Right ventricle myocardium superior (tissue), 1 donor: ENCODE data around the gene VEGFA. TPM values are rescaled to one million over a fixed set of nuclear protein-coding genes. Genes with fewer than 3 reads are reported as not detected.

ENCODE experiments used
- ATAC-seq: fragments of 200-7000 bp; cut with Tn5 transposase; one replicate; pipeline ENCODE4 v1.9.1; 2020; ENCODE audit warnings: mild to moderate bottlenecking; ENCODE audit not compliant: poor library complexity
- DNase-seq: peaks from one replicate; pipeline ENCODE4 v3.0.0-alpha.2; 2020
- intact Hi-C: fragments of 100-400 bp; cut with DNase I; formaldehyde crosslinking; loops from one replicate; pipeline ENCODE4 v1.11.2; 2022
- total RNA-seq: library from RNA; stranded (reverse); fragmentation: NEBNext Ultra II Directional; extraction: Animal tissue kit (Norgen Biotek cat#: 25700); gene quantifications from one replicate; pipeline ENCODE4 v1.2.1, GENCODE V29; 2021
- donor health status: DM: no; HTN: yes; CAD: no; lungs with severe emphysema.

Gene VEGFA
- total RNA-seq, 1 donor from 2014 or later, result 230 TPM

DNA sequence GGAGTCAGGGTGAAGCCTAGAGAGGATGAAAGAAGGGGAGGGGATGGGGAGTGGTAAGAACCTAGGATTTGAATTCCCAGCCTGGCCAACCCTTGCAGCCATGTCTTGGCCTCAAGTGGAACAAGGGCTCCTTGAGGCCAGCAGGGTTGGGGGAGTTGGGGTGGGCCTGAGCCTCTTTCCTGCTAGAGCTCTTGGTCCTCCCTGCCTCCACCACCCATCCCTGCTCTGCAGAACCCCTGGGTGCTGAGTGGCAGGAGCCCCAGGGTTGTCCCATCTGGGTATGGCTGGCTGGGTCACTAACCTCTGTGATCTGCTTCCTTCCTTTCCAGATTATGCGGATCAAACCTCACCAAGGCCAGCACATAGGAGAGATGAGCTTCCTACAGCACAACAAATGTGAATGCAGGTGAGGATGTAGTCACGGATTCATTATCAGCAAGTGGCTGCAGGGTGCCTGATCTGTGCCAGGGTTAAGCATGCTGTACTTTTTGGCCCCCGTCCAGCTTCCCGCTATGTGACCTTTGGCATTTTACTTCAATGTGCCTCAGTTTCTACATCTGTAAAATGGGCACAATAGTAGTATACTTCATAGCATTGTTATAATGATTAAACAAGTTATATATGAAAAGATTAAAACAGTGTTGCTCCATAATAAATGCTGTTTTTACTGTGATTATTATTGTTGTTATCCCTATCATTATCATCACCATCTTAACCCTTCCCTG, 8.3 kb downstream of the VEGFA start:
- ATAC-seq, result no peak
- intact Hi-C loops, result loop anchor here (10.0 kb wide), 1 partner anchor 227 kb away; no protein-coding TSS in a partner anchor
- DNase-seq, result no peak

DNA sequence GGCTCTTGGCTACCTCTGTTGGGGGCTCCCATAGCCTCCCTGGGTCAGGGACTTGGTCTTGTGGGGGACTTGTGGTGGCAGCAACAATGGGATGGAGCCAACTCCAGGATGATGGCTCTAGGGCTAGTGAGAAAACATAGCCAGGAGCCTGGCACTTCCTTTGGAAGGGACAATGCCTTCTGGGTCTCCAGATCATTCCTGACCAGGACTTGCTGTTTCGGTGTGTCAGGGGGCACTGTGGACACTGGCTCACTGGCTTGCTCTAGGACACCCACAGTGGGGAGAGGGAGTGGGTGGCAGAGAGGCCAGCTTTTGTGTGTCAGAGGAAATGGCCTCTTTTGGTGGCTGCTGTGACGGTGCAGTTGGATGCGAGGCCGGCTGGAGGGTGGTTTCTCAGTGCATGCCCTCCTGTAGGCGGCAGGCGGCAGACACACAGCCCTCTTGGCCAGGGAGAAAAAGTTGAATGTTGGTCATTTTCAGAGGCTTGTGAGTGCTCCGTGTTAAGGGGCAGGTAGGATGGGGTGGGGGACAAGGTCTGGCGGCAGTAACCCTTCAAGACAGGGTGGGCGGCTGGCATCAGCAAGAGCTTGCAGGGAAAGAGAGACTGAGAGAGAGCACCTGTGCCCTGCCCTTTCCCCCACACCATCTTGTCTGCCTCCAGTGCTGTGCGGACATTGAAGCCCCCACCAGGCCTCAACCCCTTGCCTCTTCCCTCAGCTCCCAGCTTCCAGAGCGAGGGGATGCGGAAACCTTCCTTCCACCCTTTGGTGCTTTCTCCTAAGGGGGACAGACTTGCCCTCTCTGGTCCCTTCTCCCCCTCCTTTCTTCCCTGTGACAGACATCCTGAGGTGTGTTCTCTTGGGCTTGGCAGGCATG, 9.2 kb downstream of the VEGFA start:
- intact Hi-C loops, result loop anchor here (10.0 kb wide), 1 partner anchor 226 kb away; no protein-coding TSS in a partner anchor
- ATAC-seq (no peak), DNase-seq (no peak)

DNA sequence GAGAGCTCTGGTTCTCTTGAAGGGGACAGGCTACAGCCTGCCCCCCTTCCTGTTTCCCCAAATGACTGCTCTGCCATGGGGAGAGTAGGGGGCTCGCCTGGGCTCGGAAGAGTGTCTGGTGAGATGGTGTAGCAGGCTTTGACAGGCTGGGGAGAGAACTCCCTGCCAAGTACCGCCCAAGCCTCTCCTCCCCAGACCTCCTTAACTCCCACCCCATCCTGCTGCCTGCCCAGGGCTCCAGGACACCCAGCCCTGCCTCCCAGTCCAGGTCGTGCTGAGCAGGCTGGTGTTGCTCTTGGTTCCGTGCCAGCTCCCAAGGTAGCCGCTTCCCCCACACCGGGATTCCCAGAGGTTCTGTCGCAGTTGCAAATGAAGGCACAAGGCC, 9.8 kb downstream of the VEGFA start:
- intact Hi-C loops, result loop anchor here (10.0 kb wide), 1 partner anchor 225 kb away; no protein-coding TSS in a partner anchor
- peak; percentile 59 for DNase-seq
- peak; percentile 25 for ATAC-seq

GRCh38 chr6:43780293-43780692, 10.3 kb downstream of the VEGFA start:
- DNase-seq (no peak), ATAC-seq (no peak)
- intact Hi-C loops, result no loop called here

DNA sequence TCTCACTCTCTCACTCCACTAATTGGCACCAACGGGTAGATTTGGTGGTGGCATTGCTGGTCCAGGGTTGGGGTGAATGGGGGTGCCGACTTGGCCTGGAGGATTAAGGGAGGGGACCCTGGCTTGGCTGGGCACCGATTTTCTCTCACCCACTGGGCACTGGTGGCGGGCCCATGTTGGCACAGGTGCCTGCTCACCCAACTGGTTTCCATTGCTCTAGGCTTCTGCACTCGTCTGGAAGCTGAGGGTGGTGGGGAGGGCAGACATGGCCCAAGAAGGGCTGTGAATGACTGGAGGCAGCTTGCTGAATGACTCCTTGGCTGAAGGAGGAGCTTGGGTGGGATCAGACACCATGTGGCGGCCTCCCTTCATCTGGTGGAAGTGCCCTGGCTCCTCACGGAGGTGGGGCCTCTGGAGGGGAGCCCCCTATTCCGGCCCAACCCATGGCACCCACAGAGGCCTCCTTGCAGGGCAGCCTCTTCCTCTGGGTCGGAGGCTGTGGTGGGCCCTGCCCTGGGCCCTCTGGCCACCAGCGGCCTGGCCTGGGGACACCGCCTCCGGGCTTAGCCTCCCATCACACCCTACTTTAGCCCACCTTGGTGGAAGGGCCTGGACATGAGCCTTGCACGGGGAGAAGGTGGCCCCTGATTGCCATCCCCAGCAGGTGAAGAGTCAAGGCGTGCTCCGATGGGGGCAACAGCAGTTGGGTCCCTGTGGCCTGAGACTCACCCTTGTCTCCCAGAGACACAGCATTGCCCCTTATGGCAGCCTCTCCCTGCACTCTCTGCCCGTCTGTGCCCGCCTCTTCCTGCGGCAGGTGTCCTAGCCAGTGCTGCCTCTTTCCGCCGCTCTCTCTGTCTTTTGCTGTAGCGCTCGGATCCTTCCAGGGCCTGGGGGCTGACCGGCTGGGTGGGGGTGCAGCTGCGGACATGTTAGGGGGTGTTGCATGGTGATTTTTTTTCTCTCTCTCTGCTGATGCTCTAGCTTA, 11.2 kb downstream of the VEGFA start:
- intact Hi-C loops, result no loop called here
- no peak for DNase-seq
- no peak for ATAC-seq

GRCh38 chr6:43781941-43782704, 12.1 kb downstream of the VEGFA start:
- ATAC-seq (no peak), DNase-seq (no peak)
- intact Hi-C loops, result no loop called here

DNA sequence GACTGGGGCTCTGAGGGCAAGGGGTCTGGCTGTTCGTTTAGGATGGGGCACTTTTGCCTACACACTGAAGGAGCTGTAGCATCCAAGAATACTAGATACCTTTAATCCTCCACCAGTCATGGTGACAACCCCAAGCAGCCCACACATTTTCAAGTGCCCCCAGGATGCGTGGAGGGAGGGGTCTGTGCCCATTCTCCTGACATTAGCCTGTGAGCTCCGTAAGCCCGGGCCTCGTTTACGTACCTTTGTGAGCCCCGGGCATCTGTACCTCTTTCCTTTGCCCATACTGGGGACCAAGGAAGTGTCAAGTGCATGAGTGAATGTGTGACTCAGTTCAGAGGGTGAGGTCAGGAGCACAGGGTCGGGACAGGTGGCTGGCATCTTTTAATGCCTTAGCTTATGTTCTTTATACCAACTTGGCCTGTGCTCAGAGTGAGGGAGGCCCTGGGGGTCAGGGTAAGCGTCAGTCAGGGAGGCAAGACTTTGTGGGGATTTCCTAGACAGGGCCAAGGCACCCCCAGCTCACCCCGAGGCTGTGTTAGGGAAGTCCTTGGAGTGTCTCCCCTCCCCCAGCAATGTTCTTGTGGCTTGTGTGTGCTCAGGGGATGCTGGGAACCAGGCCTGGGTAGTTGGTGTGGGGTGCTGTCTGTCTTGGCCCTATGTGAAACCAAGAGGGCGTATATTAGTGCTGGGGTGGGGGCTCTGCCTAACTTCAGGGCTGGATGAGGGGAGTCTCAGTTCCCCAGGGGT, 12.9 kb downstream of the VEGFA start:
- ATAC-seq (no peak), DNase-seq (no peak)
- intact Hi-C loops, result no loop called here

DNA sequence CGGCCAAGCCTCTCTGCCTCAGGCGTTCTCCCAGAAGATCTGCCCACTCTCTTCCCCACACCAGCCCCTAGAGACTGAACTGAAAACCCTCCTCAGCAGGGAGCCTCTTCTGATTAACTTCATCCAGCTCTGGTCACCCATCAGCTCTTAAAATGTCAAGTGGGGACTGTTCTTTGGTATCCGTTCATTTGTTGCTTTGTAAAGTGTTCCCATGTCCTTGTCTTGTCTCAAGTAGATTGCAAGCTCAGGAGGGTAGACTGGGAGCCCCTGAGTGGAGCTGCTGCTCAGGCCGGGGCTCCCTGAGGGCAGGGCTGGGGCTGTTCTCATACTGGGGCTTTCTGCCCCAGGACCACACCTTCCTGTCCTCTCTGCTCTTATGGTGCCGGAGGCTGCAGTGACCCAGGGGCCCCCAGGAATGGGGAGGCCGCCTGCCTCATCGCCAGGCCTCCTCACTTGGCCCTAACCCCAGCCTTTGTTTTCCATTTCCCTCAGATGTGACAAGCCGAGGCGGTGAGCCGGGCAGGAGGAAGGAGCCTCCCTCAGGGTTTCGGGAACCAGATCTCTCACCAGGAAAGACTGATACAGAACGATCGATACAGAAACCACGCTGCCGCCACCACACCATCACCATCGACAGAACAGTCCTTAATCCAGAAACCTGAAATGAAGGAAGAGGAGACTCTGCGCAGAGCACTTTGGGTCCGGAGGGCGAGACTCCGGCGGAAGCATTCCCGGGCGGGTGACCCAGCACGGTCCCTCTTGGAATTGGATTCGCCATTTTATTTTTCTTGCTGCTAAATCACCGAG, 14.2 kb downstream of the VEGFA start:
- ATAC-seq (no peak), DNase-seq (no peak)
- intact Hi-C loops, result no loop called here

GRCh38 chr6:43785220-43785752, 15.3 kb downstream of the VEGFA start:
- intact Hi-C loops, result no loop called here
- ATAC-seq (no peak), DNase-seq (no peak)

DNA sequence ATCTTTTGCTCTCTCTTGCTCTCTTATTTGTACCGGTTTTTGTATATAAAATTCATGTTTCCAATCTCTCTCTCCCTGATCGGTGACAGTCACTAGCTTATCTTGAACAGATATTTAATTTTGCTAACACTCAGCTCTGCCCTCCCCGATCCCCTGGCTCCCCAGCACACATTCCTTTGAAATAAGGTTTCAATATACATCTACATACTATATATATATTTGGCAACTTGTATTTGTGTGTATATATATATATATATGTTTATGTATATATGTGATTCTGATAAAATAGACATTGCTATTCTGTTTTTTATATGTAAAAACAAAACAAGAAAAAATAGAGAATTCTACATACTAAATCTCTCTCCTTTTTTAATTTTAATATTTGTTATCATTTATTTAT, 15.9 kb downstream of the VEGFA start:
- no peak for ATAC-seq
- no peak for DNase-seq
- intact Hi-C loops, result no loop called here

DNA sequence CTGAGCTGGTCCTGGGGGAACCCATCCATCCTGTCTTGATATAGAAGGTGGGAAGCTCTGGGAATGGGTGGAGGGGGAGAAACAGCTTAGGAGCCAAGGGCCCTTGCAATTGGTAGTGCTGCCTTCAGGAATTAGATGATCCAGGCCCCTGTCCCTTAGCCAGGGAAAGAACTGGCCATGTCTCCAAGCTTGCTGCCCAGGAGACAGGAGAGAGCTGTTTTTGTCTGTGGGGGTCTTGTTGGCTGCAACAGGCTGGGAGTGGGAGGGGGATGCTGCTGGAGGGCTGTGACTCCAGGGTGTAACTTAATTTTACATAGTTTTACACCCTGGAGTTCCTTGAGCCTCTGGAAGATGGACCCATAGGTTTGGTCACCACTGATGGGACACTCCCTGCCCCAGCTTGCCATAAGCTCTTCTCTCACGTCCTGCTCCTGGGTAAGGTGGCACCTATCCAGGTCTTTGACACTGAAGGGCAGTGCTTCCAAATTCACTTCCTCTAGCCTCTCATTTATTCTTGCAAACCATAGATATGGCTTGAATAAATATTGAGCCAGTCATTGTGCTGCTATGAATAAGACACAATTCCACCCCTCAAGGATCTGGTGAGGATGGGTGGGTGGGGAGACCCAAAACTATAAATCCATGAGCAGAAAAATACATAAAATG, 16.8 kb downstream of the VEGFA start:
- intact Hi-C loops, result no loop called here
- ATAC-seq (peak; percentile 17), DNase-seq (no peak)

- intact Hi-C loops, result no loop called here
- no peak for DNase-seq
Observed at GRCh38 chr6:43788301-43788700, 18.3 kb downstream of the VEGFA start.

DNA sequence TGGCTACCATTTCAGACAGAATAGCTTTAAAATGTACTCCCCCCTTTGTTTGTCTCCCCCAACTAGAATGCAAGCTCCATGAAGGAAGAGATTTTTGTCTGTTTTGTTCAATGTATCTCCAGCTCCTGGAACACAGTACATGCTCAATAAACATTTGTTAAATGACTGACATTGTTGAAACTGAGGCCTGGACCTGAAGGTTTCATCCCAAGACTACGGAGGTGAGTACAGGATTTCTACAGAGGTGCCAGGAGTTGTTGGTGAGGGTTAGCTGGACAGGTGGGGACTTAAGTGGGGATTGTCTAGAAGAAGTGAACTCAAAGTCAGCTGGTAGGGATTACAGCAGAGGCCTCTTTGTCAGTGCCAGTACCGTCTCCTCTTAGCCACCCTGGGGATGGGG, 19.4 kb downstream of the VEGFA start:
- intact Hi-C loops, result no loop called here
- no peak for DNase-seq
- no peak for ATAC-seq

More at GRCh38 chr6:43788301-43788700, 18.3 kb downstream of the VEGFA start:
- no peak for ATAC-seq

DNA sequence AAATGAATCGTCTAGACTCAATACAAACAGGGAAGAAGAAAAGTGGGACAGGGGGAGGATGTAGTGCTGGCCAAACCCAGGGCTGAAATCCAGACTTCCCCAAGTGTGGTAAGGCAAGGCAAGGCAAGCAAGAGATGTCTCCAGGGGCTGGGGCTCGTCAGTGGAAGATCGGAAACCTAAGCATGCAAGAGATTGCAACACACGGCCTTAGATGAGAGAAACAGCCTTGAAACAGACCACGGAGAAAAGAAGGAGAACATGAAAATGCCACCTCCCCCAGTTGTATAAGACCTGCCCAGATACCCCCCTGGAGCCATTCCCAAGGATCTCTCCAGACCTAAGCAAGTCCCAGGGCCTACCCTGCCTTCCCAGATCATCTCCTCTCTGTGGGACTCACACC, 20.0 kb downstream of the VEGFA start:
- ATAC-seq (peak; percentile 59), DNase-seq (peak; percentile 82)
- intact Hi-C loops, result no loop called here

DNA sequence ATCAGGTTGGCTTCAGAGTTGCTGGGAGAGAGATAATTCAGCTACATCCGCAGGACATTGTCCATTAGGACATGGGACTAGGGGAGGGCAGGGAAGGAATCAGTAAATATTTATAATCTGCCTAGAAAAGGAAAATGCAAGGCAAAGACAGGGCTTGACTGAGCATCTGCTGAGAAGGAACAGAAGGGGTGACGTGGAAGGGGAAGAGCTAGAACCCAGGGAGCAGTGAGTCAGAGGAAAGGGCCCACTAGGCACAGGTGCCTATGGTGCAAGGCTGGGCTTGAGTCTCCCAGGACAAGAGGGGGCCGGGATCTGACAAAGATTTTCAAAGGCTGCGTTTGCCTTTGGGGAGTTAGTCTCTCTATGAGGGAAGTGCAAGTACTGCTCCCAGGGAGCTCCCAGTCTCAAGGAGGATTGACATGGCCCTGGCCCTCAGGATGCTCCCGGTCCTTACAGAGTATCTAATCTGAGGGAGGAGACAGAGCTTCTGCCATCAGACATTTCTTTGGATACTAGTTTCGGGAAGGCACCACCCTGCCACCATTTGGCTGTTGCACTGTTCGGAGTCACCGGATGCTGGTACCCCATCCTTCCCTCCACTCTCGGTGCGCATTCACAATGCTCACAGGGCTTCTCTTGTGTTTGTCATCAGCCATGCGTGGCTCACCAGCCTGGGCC, 21.9 kb downstream of the VEGFA start:
- DNase-seq (no peak), ATAC-seq (no peak)
- intact Hi-C loops, result no loop called here
